Esophagus muscularis mucosa (tissue), 4 donors: ENCODE measurements around the gene ASPSCR1. TPM values are rescaled to one million over a fixed set of nuclear protein-coding genes. Genes with fewer than 3 reads are reported as not detected.
A peak's percentile ranks its signal among the peaks of the same experiment; 100 is the strongest.

Experiments used
- DNase-seq: peaks from one replicate; pipeline ENCODE4 v3.0.0-alpha.2; 2017; ENCODE audit errors: extremely low spot score
- H3K27ac ChIP-seq, 4 donors: fragments of 200-600 bp; sonication (generic); replicated peaks in 1 of 4; 1 replicate in 3 of 4; 2 replicates in 1 of 4; pipeline ENCODE4 v1.5.1; 2016 to 2019; ENCODE audit warnings: mild to moderate bottlenecking in 1 of 4
- H3K27me3 ChIP-seq, 4 donors: fragments of 200-600 bp; sonication (generic); one replicate each; pipeline versions ENCODE4 v1.5.1 to v1.6.0; 2016 to 2019
- H3K36me3 ChIP-seq, 4 donors: fragments of 200-600 bp; sonication (generic); one replicate each; pipeline ENCODE4 v1.5.1; 2016 to 2019
- H3K4me1 ChIP-seq, 4 donors: fragments of 200-600 bp; sonication (generic); one replicate each; pipeline ENCODE4 v1.5.1; 2016 to 2019
- H3K4me3 ChIP-seq, 4 donors: fragments of 200-600 bp; sonication (generic); 1 replicate in 2 of 4; 2 replicates in 2 of 4; pipeline ENCODE4 v1.5.1; 2016 to 2019; ENCODE audit warnings: mild to moderate bottlenecking in 4 of 4, moderate library complexity in 1 of 4
- H3K9me3 ChIP-seq, 4 donors: fragments of 200-600 bp; sonication (generic); 1 replicate in 3 of 4; 2 replicates in 1 of 4; pipeline ENCODE4 v1.5.1; 2016 to 2019
- CTCF ChIP-seq, 3 experiments: fragments of 200-600 bp in 2 of 3; fragments of 450-650 bp in 1 of 3; sonication (generic) in 2 of 3; IDR thresholded peaks; one replicate each; pipeline ENCODE4 v1.5.1; 2017 to 2019; ENCODE audit warnings: antibody characterized with exemption in 3 of 3, mild to moderate bottlenecking in 2 of 3, moderate library complexity in 1 of 3
- POLR2AphosphoS5 ChIP-seq, 2 donors: sonication (generic); formaldehyde crosslinking; IDR thresholded peaks; one replicate each; pipeline ENCODE4 v1.6.1; 2017; ENCODE audit warnings: antibody characterized with exemption in 2 of 2
- WGBS: methylation state at CpG from one replicate; pipeline ENCODE4 v1.1.5; 2018; 5-methylcytosine and 5-hydroxymethylcytosine counted together
- intact Hi-C: fragments of 100-400 bp; cut with DNase I; formaldehyde crosslinking; loops from one replicate; pipeline ENCODE4 v1.15.1; 2023
- total RNA-seq, 4 donors: library from RNA; depleted of rRNA; stranded (reverse); fragments of >200 nt; gene quantifications; one replicate each; pipeline versions ENCODE4 v1.1.0 to v1.2.1, GENCODE V29; 2016

The ASPSCR1 gene
- total RNA-seq, 4 donors from 2014 or later = 15.9 to 18.4 (median 17.3) TPM

GRCh38 chr17:82065638-82066303, 88.3 kb downstream of the ASPSCR1 start, which contains the start of gene DUS1L:
Gene DUS1L, minus strand, starts transcription at chr17:82065804. Its CDS starts 745 bp downstream, at chr17:82065059.
- 44% methylated on average over 22 of the region's 88 CpGs for WGBS
- Histone ChIP-seq H3K27ac (peak within 1 kb of the TSS; percentile 79 to 91 (median 88)), H3K36me3 (peaks cover 16 to 36% (median 34%) of the 10 kb centered on the region in 4 donors), H3K4me1 (peaks cover 25 to 33% (median 28%) of the 10 kb centered on the region in 4 donors), H3K9me3 (no peaks in the 10 kb centered on the region), H3K27me3 (no peaks in the 10 kb centered on the region), H3K4me3 (peak within 1 kb of the TSS; percentile 80 to 90 (median 86))
- intact Hi-C loops = no loop called here
- no peak for DNase-seq
- TF ChIP-seq CTCF (IDR thresholded peaks at IDR 0.05) (no peak), POLR2AphosphoS5 (IDR thresholded peaks at IDR 0.05) (peak; percentile 65 to 81)

Other genes starting within 250 kb of the ASPSCR1 start
- gene GCGR, start 173.5 kb upstream of the ASPSCR1 start, total RNA-seq = under 1 TPM in 2 of 4 donors, not detected in 2; 0.17 to 0.40 TPM
- gene MCRIP1, start 144.3 kb upstream of the ASPSCR1 start, total RNA-seq = 100 to 1,000 TPM in 3 of 4 donors, 10 to 100 TPM in 1; 83.5 to 146 (median 114) TPM
- gene PPP1R27, start 142.6 kb upstream of the ASPSCR1 start, total RNA-seq = not detected
- 100 to 1,000 TPM; 269 to 334 (median 313) TPM for gene P4HB, start 117.1 kb upstream of the ASPSCR1 start, total RNA-seq
- gene ARHGDIA, start 106.3 kb upstream of the ASPSCR1 start, total RNA-seq = 100 to 1,000 TPM; 115 to 229 (median 202) TPM
- 10 to 100 TPM; 44.0 to 67.7 (median 56.5) TPM for gene ALYREF, start 86.0 kb upstream of the ASPSCR1 start, total RNA-seq
- gene ANAPC11, start 85.9 kb upstream of the ASPSCR1 start, total RNA-seq = 100 to 1,000 TPM; 131 to 139 (median 135) TPM
- gene NPB, start 75.4 kb upstream of the ASPSCR1 start, total RNA-seq = 1 to 10 TPM in 1 of 4 donors, under 1 TPM in 1, not detected in 2; 0.78 to 1.8 TPM
- gene PCYT2, start 66.2 kb upstream of the ASPSCR1 start, total RNA-seq = 10 to 100 TPM; 27.4 to 38.7 (median 33.3) TPM
- 10 to 100 TPM; 13.9 to 27.0 (median 19.9) TPM for gene SIRT7, start 59.5 kb upstream of the ASPSCR1 start, total RNA-seq
- 10 to 100 TPM; 23.7 to 41.7 (median 33.6) TPM for gene MAFG, start 49.9 kb upstream of the ASPSCR1 start, total RNA-seq
- gene PYCR1, start 40.3 kb upstream of the ASPSCR1 start, total RNA-seq = 1 to 10 TPM; 2.1 to 6.5 (median 4.6) TPM
- gene MYADML2, start 30.4 kb upstream of the ASPSCR1 start, total RNA-seq = not detected
- gene NOTUM, start 16.4 kb upstream of the ASPSCR1 start, total RNA-seq = under 1 TPM in 1 of 4 donors, not detected in 3; 0.83 TPM
- gene CENPX, start 45.2 kb downstream of the ASPSCR1 start, total RNA-seq = 100 to 1,000 TPM in 2 of 4 donors, 10 to 100 TPM in 2; 62.5 to 109 (median 95.5) TPM
- gene LRRC45, start 45.7 kb downstream of the ASPSCR1 start, total RNA-seq = 10 to 100 TPM in 2 of 4 donors, 1 to 10 TPM in 2; 6.6 to 15.8 (median 11.5) TPM
- 1 to 10 TPM; 1.8 to 2.5 (median 2.2) TPM for gene RAC3, start 54.0 kb downstream of the ASPSCR1 start, total RNA-seq
- gene DCXR, start 60.1 kb downstream of the ASPSCR1 start, total RNA-seq = 100 to 1,000 TPM in 2 of 4 donors, 10 to 100 TPM in 2; 78.6 to 135 (median 102) TPM
- 10 to 100 TPM; 32.4 to 54.8 (median 42.5) TPM for gene RFNG, start 74.2 kb downstream of the ASPSCR1 start, total RNA-seq
- 100 to 1,000 TPM in 2 of 4 donors, 10 to 100 TPM in 2; 64.4 to 108 (median 85.4) TPM for gene GPS1, start 74.3 kb downstream of the ASPSCR1 start, total RNA-seq
- gene DUS1L, start 88.2 kb downstream of the ASPSCR1 start, total RNA-seq = 10 to 100 TPM; 42.2 to 77.1 (median 52.6) TPM
- gene FASN, start 120.6 kb downstream of the ASPSCR1 start, total RNA-seq = 10 to 100 TPM; 30.3 to 63.6 (median 44.8) TPM
- 10 to 100 TPM in 3 of 4 donors, 1 to 10 TPM in 1; 8.4 to 21.6 (median 16.4) TPM for gene CCDC57, start 235.2 kb downstream of the ASPSCR1 start, total RNA-seq